NB4 (cell line): Measurements from ENCODE around the gene HES2.

Source experiments
- CTCF ChIP-seq: IDR thresholded peaks from one replicate; pipeline ENCODE4 v1.5.1; 2012; ENCODE audit warnings: low read depth, low read length
- MAX ChIP-seq: IDR thresholded peaks from 2 replicates; pipeline ENCODE4 v1.6.1; 2011; ENCODE audit warnings: low read depth, low read length
- POLR2A ChIP-seq: IDR thresholded peaks from 2 replicates; pipeline ENCODE4 v1.6.1; 2011; ENCODE audit warnings: mild to moderate bottlenecking; ENCODE audit not compliant: insufficient read length; ENCODE audit errors: extremely low read depth

DNA sequence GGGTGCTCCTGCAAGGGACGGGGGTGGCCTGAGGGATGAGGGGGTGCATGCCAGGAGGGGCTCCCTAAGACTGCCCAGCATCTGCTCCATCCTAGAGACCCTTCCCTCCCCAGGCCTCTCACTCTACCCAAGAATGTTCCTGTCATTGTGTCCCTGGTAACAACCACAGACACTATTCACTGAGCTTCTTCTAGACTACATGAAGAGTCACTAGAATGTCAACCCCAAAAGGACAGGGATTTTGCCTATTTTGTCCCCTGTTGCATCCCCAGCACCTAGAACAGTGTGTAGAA is 43.3 kb upstream of the HES2 start:
- TF ChIP-seq CTCF = no peak
- no peak for TF ChIP-seq POLR2A
- TF ChIP-seq MAX = no peak
